KMS-11 (cell line): ENCODE measurements around the gene ALKBH5.

Experiments
- H2AFZ ChIP-seq: fragments of 200-600 bp; sonication (generic); 2 replicates; pipeline ENCODE4 v1.6.1; 2016; ENCODE audit warnings: antibody characterized with exemption, mixed run types, low read depth
- H3K27ac ChIP-seq: fragments of 200-600 bp; sonication (generic); 2 replicates; pipeline ENCODE4 v1.6.1; 2016; ENCODE audit warnings: mild to moderate bottlenecking, mixed run types
- H3K27me3 ChIP-seq: fragments of 200-600 bp; sonication (generic); 2 replicates; pipeline ENCODE4 v1.6.1; 2017; ENCODE audit warnings: mild to moderate bottlenecking, low read depth, mixed run types, moderate library complexity; ENCODE audit not compliant: insufficient read depth
- H3K36me3 ChIP-seq: fragments of 200-600 bp; sonication (generic); 2 replicates; pipeline ENCODE4 v1.6.1; 2017; ENCODE audit warnings: mild to moderate bottlenecking, mixed run types; ENCODE audit not compliant: insufficient read depth
- H3K4me1 ChIP-seq: fragments of 200-600 bp; sonication (generic); 2 replicates; pipeline ENCODE4 v1.6.1; 2016; ENCODE audit warnings: mild to moderate bottlenecking, low read depth, mixed run types; ENCODE audit not compliant: poor library complexity, severe bottlenecking
- H3K4me2 ChIP-seq: fragments of 200-600 bp; sonication (generic); 2 replicates; pipeline ENCODE4 v1.7.0; 2016; ENCODE audit warnings: mild to moderate bottlenecking, mixed run types
- H3K4me3 ChIP-seq: fragments of 200-600 bp; sonication (generic); IDR thresholded peaks from 2 replicates; pipeline ENCODE4 v1.6.1; 2017; ENCODE audit warnings: low read depth, low read length, mixed read lengths; ENCODE audit not compliant: insufficient read depth
- H3K79me2 ChIP-seq: fragments of 200-600 bp; sonication (generic); 2 replicates; pipeline ENCODE4 v1.6.1; 2016; ENCODE audit warnings: low read depth, mixed run types; ENCODE audit not compliant: insufficient read depth
- H3K9ac ChIP-seq: fragments of 200-600 bp; sonication (generic); 2 replicates; pipeline ENCODE4 v1.6.1; 2016; ENCODE audit warnings: mild to moderate bottlenecking, mixed run types
- H4K20me1 ChIP-seq: fragments of 200-600 bp; sonication (generic); 2 replicates; pipeline ENCODE4 v1.6.1; 2016; ENCODE audit warnings: mild to moderate bottlenecking, mixed run types; ENCODE audit not compliant: insufficient read depth
- CTCF ChIP-seq: fragments of 200-600 bp; sonication (generic); conservative IDR thresholded peaks from 2 replicates; pipeline ENCODE4 v1.6.1; 2017; ENCODE audit warnings: low read depth, mild to moderate bottlenecking, antibody characterized with exemption, low read length, moderate library complexity, mixed read lengths

The ALKBH5 gene

GRCh38 chr17:18177722-18178121 is 5.9 kb upstream of the ALKBH5 start:
- no peak overlapping the region for H3K4me3 ChIP-seq
- H2AFZ ChIP-seq = no peak overlapping the region
- no peaks in the 10 kb centered on the region for H3K36me3 ChIP-seq
- no peaks in the 10 kb centered on the region for H3K27me3 ChIP-seq
- peaks cover 15% of the 10 kb centered on the region for H3K4me1 ChIP-seq
- no peaks in the 10 kb centered on the region for H4K20me1 ChIP-seq
- H3K79me2 ChIP-seq = no peaks in the 10 kb centered on the region
- H3K4me2 ChIP-seq = no peak overlapping the region
- no peak overlapping the region for H3K9ac ChIP-seq
- no peak for TF ChIP-seq CTCF
- no peak overlapping the region for H3K27ac ChIP-seq

GRCh38 chr17:18179196-18179595 is 4.4 kb upstream of the ALKBH5 start:
- no peak for TF ChIP-seq CTCF
- no peaks in the 10 kb centered on the region for H4K20me1 ChIP-seq

GRCh38 chr17:18179804-18180203 is 3.8 kb upstream of the ALKBH5 start:
- Histone ChIP-seq H3K36me3 (no peaks in the 10 kb centered on the region), H3K4me1 (peaks cover 13% of the 10 kb centered on the region), H2AFZ (no peak overlapping the region), H3K27me3 (no peaks in the 10 kb centered on the region), H3K9ac (no peak overlapping the region), H3K79me2 (peaks cover 3% of the 10 kb centered on the region; the same call in 1 of the 2 replicates), H3K4me2 (no peak overlapping the region), H4K20me1 (no peaks in the 10 kb centered on the region), H3K27ac (no peak overlapping the region), H3K4me3 (no peak overlapping the region)
- TF ChIP-seq CTCF = no peak

More at GRCh38 chr17:18179196-18179595, 4.4 kb upstream of the ALKBH5 start:
- no peaks in the 10 kb centered on the region for H3K36me3 ChIP-seq
- H2AFZ ChIP-seq = no peak overlapping the region
- no peak overlapping the region for H3K4me3 ChIP-seq
- no peak overlapping the region for H3K9ac ChIP-seq
- H3K4me2 ChIP-seq = no peak overlapping the region
- peaks cover 13% of the 10 kb centered on the region for H3K4me1 ChIP-seq
- no peak overlapping the region for H3K27ac ChIP-seq
- H3K79me2 ChIP-seq = no peaks in the 10 kb centered on the region
- no peaks in the 10 kb centered on the region for H3K27me3 ChIP-seq

GRCh38 chr17:18181358-18181757 is 2.3 kb upstream of the ALKBH5 start:
- TF ChIP-seq CTCF = no peak
- Histone ChIP-seq H3K27me3 (no peaks in the 10 kb centered on the region), H3K4me2 (no peak overlapping the region), H3K4me1 (peaks cover 21% of the 10 kb centered on the region), H3K79me2 (peaks cover 18% of the 10 kb centered on the region; the same call in 1 of the 2 replicates), H3K4me3 (no peak overlapping the region), H3K9ac (no peak overlapping the region), H4K20me1 (no peaks in the 10 kb centered on the region; the same call in 1 of the 2 replicates), H3K36me3 (no peaks in the 10 kb centered on the region), H2AFZ (no peak overlapping the region), H3K27ac (no peak overlapping the region)
